ENCODE data around the gene RRP8.

RRP8 gene

GRCh38 chr11:6633422-6634408 is 30.3 kb upstream of the RRP8 start:
- TF ChIP-seq CTCF (IDR thresholded peaks at IDR 0.05; ENCODE audit: control extremely low read depth, extremely low read depth, low read depth, missing control alignments) = no peak
- CTCF ChIA-PET = no interaction called here
- POLR2A ChIA-PET = no interaction called here
- DNase-seq (ENCODE audit: extremely low spot score) = no peak

GRCh38 chr11:6632116-6633073 is 29.0 kb upstream of the RRP8 start:
- DNase-seq (ENCODE audit: extremely low spot score) = no peak
- ChIA-PET CTCF (interaction anchor here (0.9 to 1.2 kb wide), 5 partner anchors 9 to 253 kb away, joined by 3 read pairs; partner anchors contain the start of gene TPP1), POLR2A (no interaction called here)
- TF ChIP-seq CTCF (IDR thresholded peaks at IDR 0.05; ENCODE audit: control extremely low read depth, extremely low read depth, low read depth, missing control alignments) = no peak

- POLR2A ChIA-PET = interaction anchor here (0.9 kb wide), 1 partner anchor 20 kb away, joined by 3 read pairs; the partner anchor contains the start of gene TAF10
- DNase-seq (ENCODE audit: extremely low spot score) = no peak
- CTCF ChIA-PET = interaction anchor here (0.9 to 1.8 kb wide), 7 partner anchors 8 to 104 kb away, joined by 3 to 8 read pairs (median 3); partner anchors contain the start of gene TPP1
- no peak for TF ChIP-seq CTCF (IDR thresholded peaks at IDR 0.05; ENCODE audit: control extremely low read depth, extremely low read depth, low read depth, missing control alignments)
Observed at GRCh38 chr11:6631361-6631890, 28.0 kb upstream of the RRP8 start.

GRCh38 chr11:6630632-6631291 is 27.3 kb upstream of the RRP8 start:
- POLR2A ChIA-PET = interaction anchor here (0.9 kb wide), 1 partner anchor 19 kb away, joined by 3 read pairs; the partner anchor contains the start of gene TAF10
- DNase-seq (ENCODE audit: extremely low spot score) = no peak
- CTCF ChIA-PET = interaction anchor here (0.9 to 1.8 kb wide), 5 partner anchors 10 to 38 kb away, joined by 3 to 8 read pairs (median 4); partner anchors contain the start of gene TPP1
- TF ChIP-seq CTCF (IDR thresholded peaks at IDR 0.05; ENCODE audit: control extremely low read depth, extremely low read depth, low read depth, missing control alignments) = no peak

- ChIA-PET POLR2A (no interaction called here), CTCF (interaction anchor here (1.4 to 1.8 kb wide), 3 partner anchors 9 to 38 kb away, joined by 4 to 8 read pairs (median 5); no protein-coding TSS in a partner anchor)
- DNase-seq (ENCODE audit: extremely low spot score) = no peak
- TF ChIP-seq CTCF (IDR thresholded peaks at IDR 0.05; ENCODE audit: control extremely low read depth, extremely low read depth, low read depth, missing control alignments) = no peak
Observed at GRCh38 chr11:6629892-6630631, 26.6 kb upstream of the RRP8 start.
